H4 (cell line): ENCODE data around the gene TNNT3. TPM values are rescaled to one million over a fixed set of nuclear protein-coding genes. Genes with fewer than 3 reads are reported as not detected.
"Not testable (repeated sequence)": the region's sequence is repeated elsewhere in the genome, so short reads cannot be mapped to it uniquely, and the experiment has no call there.

ENCODE experiments used
- DNase-seq: peaks from one replicate; pipeline ENCODE4 v3.0.0-alpha.2; 2015; ENCODE audit warnings: low spot score
- total RNA-seq: library from RNA; depleted of rRNA; stranded (reverse); fragments of >200 nt; shearing (Covaris generic); gene quantifications from 2 replicates; pipeline ENCODE4 v1.2.3, GENCODE V29; 2014; rRNA removed

Gene TNNT3
- not detected in 2 replicates for total RNA-seq

GRCh38 chr11:1919391-1920127 is at the start of gene TNNT3:
Gene TNNT3, plus strand, starts transcription at chr11:1919703. Its CDS starts 3,172 bp downstream, at chr11:1922875.
- DNase-seq = no peak

- DNase-seq = no peak
Observed at GRCh38 chr11:1870326-1870696, 49.2 kb upstream of the TNNT3 start.

- no peak for DNase-seq
Observed at GRCh38 chr11:1870721-1871466, 48.6 kb upstream of the TNNT3 start.

- no peak for DNase-seq
Observed at GRCh38 chr11:1871531-1871930, 48.0 kb upstream of the TNNT3 start.

GRCh38 chr11:1872267-1872985 is 47.1 kb upstream of the TNNT3 start:
- DNase-seq = no peak

- DNase-seq = no peak
Observed at GRCh38 chr11:1873048-1873812, 46.3 kb upstream of the TNNT3 start.

- DNase-seq = not testable (repeated sequence)
Observed at GRCh38 chr11:1873813-1874150, 45.7 kb upstream of the TNNT3 start.

GRCh38 chr11:1874441-1875092 is 44.9 kb upstream of the TNNT3 start:
- not testable (repeated sequence) for DNase-seq

- DNase-seq = no peak
Observed at GRCh38 chr11:1875093-1875850, 44.2 kb upstream of the TNNT3 start.

- not testable (repeated sequence) for DNase-seq
Observed at GRCh38 chr11:1875851-1876301, 43.6 kb upstream of the TNNT3 start.

- DNase-seq = no peak
Observed at GRCh38 chr11:1876361-1877063, 43.0 kb upstream of the TNNT3 start.

GRCh38 chr11:1877211-1878136 is 42.0 kb upstream of the TNNT3 start:
- DNase-seq = no peak

GRCh38 chr11:1878137-1879031 is 41.1 kb upstream of the TNNT3 start:
- no peak for DNase-seq

GRCh38 chr11:1879342-1879940 is 40.1 kb upstream of the TNNT3 start:
- no peak for DNase-seq

- no peak for DNase-seq
Observed at GRCh38 chr11:1879941-1880720, 39.4 kb upstream of the TNNT3 start.

- DNase-seq = no peak
Observed at GRCh38 chr11:1880746-1881441, 38.6 kb upstream of the TNNT3 start.
